ENCODE measurements around the gene PROM2.

The PROM2 gene

DNA sequence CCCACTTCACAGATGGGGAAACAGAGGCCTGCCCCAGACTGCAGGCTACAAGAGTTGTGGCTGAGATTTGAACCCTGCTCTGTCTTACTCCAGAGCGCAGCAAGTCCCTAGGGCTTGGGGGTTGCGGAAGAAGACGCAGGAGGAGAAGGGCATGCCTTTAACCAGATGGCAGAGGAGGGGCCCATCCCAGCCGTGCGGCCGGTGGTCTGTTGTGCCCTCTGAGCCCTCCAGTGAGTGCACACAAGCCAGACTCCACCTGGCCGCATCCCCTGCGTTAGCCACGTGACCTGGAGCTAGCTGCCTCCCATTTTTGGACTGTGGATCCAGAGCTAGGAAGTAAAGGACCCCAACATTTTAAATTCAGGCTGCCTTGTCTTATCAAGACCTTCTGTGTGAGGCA is 25.7 kb downstream of the PROM2 start:
- Mint-ChIP-seq H3K9me3 (no peaks in the 10 kb centered on the region), H3K27ac (no peak overlapping the region), H3K27me3 (peaks cover 6% of the 10 kb centered on the region), H3K36me3 (no peaks in the 10 kb centered on the region), H3K4me3 (no peak overlapping the region), H3K4me1 (peaks cover 3% of the 10 kb centered on the region)
- ATAC-seq (ENCODE audit: low read depth) (no peak), DNase-seq (ENCODE audit: low spot score in 2 of 2) (no peak)

GRCh38 chr2:95300450-95300849 is 26.2 kb downstream of the PROM2 start:
- peaks cover 6% of the 10 kb centered on the region for H3K27me3 Mint-ChIP-seq
- DNase-seq (ENCODE audit: low spot score in 2 of 2), result no peak
- H3K9me3 Mint-ChIP-seq, result no peaks in the 10 kb centered on the region
- H3K4me3 Mint-ChIP-seq, result no peak overlapping the region
- ATAC-seq (ENCODE audit: low read depth), result no peak
- no peaks in the 10 kb centered on the region for H3K36me3 Mint-ChIP-seq
- H3K27ac Mint-ChIP-seq, result no peak overlapping the region
- peaks cover 3% of the 10 kb centered on the region for H3K4me1 Mint-ChIP-seq

DNA sequence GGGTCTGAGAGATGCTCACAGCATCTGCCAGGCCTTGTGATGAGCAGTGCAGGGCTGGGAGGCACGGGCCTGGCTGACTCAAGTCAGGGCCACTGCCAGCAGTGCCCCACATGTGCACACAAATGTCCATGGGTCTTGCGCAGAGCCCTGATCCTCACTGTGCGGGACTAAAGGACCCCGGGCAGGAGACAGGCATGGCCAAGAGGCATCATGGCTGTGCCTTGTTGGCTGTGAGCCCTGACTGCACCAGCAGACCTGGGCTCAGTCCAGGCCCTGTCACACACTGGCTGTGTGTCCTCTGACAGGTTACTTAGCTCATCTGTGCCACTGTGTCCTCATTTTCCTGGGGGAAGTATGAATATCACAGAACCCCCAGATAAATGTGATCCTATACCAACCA is 26.9 kb downstream of the PROM2 start:
- Mint-ChIP-seq H3K4me1 (peaks cover 3% of the 10 kb centered on the region), H3K27ac (no peak overlapping the region), H3K9me3 (no peaks in the 10 kb centered on the region), H3K4me3 (no peak overlapping the region), H3K36me3 (no peaks in the 10 kb centered on the region), H3K27me3 (peaks cover 6% of the 10 kb centered on the region)
- ATAC-seq (ENCODE audit: low read depth) (no peak), DNase-seq (ENCODE audit: low spot score in 2 of 2) (no peak)

- Mint-ChIP-seq H3K36me3 (no peaks in the 10 kb centered on the region), H3K9me3 (no peaks in the 10 kb centered on the region), H3K4me3 (no peak overlapping the region), H3K4me1 (peaks cover under 1% of the 10 kb centered on the region), H3K27me3 (peaks cover under 1% of the 10 kb centered on the region), H3K27ac (no peak overlapping the region)
- DNase-seq (ENCODE audit: low spot score in 2 of 2) (no peak), ATAC-seq (ENCODE audit: low read depth) (no peak)
Observed at GRCh38 chr2:95301876-95302641, 27.8 kb downstream of the PROM2 start.

DNA sequence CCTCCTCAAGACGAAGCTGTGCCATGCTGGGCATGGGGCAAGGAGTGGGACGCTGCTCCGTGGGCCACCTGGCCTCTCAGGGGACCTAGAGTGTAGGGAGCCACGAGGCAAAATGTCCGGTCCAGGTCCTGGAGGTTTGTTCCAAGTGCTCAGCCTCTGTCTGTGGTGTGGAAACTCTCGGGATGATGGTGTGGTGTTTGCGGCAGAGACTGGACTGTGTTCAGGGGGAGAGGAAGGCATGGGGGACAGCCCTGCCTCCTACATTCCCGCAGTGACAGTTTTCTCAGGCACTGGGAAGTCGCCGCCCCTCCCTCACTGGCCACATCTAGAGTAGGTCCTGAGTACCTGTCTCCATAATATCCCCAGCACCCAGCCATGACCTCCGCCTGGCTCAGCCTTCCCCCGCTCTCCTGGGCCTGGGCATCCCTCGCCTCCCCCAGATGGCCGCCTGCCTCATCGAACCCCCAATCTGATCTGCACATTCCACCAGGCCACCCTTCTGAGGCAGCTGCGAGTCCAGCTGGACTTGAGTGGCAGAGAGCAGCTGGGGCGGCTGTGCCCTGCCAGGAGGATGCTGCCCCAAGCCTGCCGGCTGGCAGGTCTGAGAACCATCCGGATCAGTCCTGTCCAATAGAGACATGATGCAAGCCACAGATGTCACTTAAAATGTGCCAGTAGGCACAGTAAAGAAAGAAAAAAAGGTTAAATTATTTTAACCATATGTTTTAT is 29.1 kb downstream of the PROM2 start:
- no peaks in the 10 kb centered on the region for H3K9me3 Mint-ChIP-seq
- H3K4me1 Mint-ChIP-seq, result no peaks in the 10 kb centered on the region
- ATAC-seq (ENCODE audit: low read depth) (no peak), DNase-seq (ENCODE audit: low spot score in 2 of 2) (no peak)
- H3K36me3 Mint-ChIP-seq, result no peaks in the 10 kb centered on the region
- H3K4me3 Mint-ChIP-seq, result no peak overlapping the region
- H3K27me3 Mint-ChIP-seq, result peaks cover 2% of the 10 kb centered on the region
- H3K27ac Mint-ChIP-seq, result no peak overlapping the region

DNA sequence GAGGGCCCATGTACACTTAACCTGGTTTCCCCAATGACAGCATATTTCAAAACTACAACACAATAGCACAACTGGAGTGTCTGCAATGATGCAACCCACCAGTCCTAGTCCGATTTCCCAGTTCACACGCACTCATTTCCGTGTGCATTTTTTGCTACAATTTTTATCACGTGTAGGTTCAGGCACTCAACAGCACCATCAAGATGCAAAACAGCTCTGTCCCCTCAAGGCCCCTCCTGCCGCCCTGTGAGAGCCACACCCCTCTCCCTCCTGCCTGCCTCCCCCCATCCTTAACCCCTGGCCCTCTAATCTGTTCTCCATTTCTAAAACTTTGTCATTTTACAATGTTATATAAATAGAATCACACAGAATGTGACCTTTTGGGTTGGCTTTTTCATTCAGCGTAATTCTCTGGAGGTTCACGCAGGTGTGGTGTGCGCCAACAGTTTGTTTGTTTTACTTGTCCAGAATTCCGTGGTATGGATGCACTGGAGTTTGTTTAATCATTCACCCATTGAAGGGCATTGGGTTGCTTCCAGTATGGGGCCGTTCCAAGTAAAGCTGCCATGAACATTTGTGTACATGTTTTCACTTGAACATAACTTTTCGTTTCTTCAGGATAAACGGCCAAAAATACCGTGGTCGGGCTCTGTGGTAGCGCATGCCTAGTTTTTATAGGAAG is 31.3 kb downstream of the PROM2 start:
- Mint-ChIP-seq H3K9me3 (no peaks in the 10 kb centered on the region), H3K27ac (no peak overlapping the region), H3K4me1 (no peaks in the 10 kb centered on the region), H3K36me3 (no peaks in the 10 kb centered on the region), H3K27me3 (peaks cover 2% of the 10 kb centered on the region), H3K4me3 (no peak overlapping the region)
- no peak for ATAC-seq (ENCODE audit: low read depth)
- no peak for DNase-seq (ENCODE audit: low spot score in 2 of 2)

GRCh38 chr2:95306336-95306895 is 32.2 kb downstream of the PROM2 start:
- Mint-ChIP-seq H3K27ac (no peak overlapping the region), H3K4me3 (no peak overlapping the region), H3K9me3 (no peaks in the 10 kb centered on the region), H3K36me3 (no peaks in the 10 kb centered on the region), H3K4me1 (no peaks in the 10 kb centered on the region), H3K27me3 (peaks cover 2% of the 10 kb centered on the region)
- no peak for DNase-seq (ENCODE audit: low spot score in 2 of 2)
- no peak for ATAC-seq (ENCODE audit: low read depth)

DNA sequence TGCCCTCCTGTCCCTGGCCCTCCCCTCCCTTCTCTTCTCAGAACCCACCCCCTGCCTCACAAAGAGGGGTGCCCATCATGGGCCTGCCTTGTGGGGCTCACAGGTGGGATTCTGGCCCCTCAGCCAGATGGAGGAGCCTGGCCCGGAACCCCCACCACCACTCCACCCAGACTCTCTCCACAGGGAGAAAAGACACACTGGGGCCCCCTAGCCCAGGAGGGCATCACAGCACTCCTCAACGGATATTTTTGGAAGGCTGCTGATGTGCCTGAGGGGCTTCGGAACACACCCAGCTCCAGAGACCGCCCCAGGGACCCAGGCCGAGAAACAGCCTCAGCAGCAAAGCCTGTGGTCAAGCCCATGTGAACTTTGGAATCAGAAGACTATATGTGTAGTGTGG is 32.8 kb downstream of the PROM2 start:
- H3K27me3 Mint-ChIP-seq, result peaks cover 2% of the 10 kb centered on the region
- H3K36me3 Mint-ChIP-seq, result no peaks in the 10 kb centered on the region
- H3K27ac Mint-ChIP-seq, result no peak overlapping the region
- ATAC-seq (ENCODE audit: low read depth) (no peak), DNase-seq (ENCODE audit: low spot score in 2 of 2) (no peak)
- no peaks in the 10 kb centered on the region for H3K4me1 Mint-ChIP-seq
- no peaks in the 10 kb centered on the region for H3K9me3 Mint-ChIP-seq
- H3K4me3 Mint-ChIP-seq, result no peak overlapping the region

GRCh38 chr2:95307878-95308277 is 33.6 kb downstream of the PROM2 start:
- no peak for DNase-seq (ENCODE audit: low spot score in 2 of 2)
- Mint-ChIP-seq H3K27ac (no peak overlapping the region), H3K27me3 (peaks cover 2% of the 10 kb centered on the region), H3K4me3 (no peak overlapping the region), H3K4me1 (no peaks in the 10 kb centered on the region), H3K9me3 (no peaks in the 10 kb centered on the region), H3K36me3 (no peaks in the 10 kb centered on the region)
- no peak for ATAC-seq (ENCODE audit: low read depth)

- no peak overlapping the region for H3K4me3 Mint-ChIP-seq
- no peaks in the 10 kb centered on the region for H3K9me3 Mint-ChIP-seq
- no peaks in the 10 kb centered on the region for H3K4me1 Mint-ChIP-seq
- no peak for ATAC-seq (ENCODE audit: low read depth)
- H3K27me3 Mint-ChIP-seq, result peaks cover 2% of the 10 kb centered on the region
- no peaks in the 10 kb centered on the region for H3K36me3 Mint-ChIP-seq
- no peak overlapping the region for H3K27ac Mint-ChIP-seq
- no peak for DNase-seq (ENCODE audit: low spot score in 2 of 2)
Observed at GRCh38 chr2:95308426-95308990, 34.3 kb downstream of the PROM2 start.

GRCh38 chr2:95309599-95309998 is 35.4 kb downstream of the PROM2 start:
- peaks cover 7% of the 10 kb centered on the region for H3K27me3 Mint-ChIP-seq
- no peaks in the 10 kb centered on the region for H3K9me3 Mint-ChIP-seq
- ATAC-seq (ENCODE audit: low read depth) (no peak), DNase-seq (ENCODE audit: low spot score in 2 of 2) (no peak)
- H3K4me1 Mint-ChIP-seq, result no peaks in the 10 kb centered on the region
- no peaks in the 10 kb centered on the region for H3K36me3 Mint-ChIP-seq
- H3K4me3 Mint-ChIP-seq, result no peak overlapping the region
- H3K27ac Mint-ChIP-seq, result no peak overlapping the region

- DNase-seq (ENCODE audit: low spot score in 2 of 2) (no peak), ATAC-seq (ENCODE audit: low read depth) (no peak)
- Mint-ChIP-seq H3K4me3 (no peak overlapping the region), H3K9me3 (no peaks in the 10 kb centered on the region), H3K27ac (no peak overlapping the region), H3K4me1 (no peaks in the 10 kb centered on the region), H3K36me3 (no peaks in the 10 kb centered on the region), H3K27me3 (peaks cover 9% of the 10 kb centered on the region)
Observed at GRCh38 chr2:95310216-95310615, 36.0 kb downstream of the PROM2 start.

GRCh38 chr2:95310651-95311050 is 36.4 kb downstream of the PROM2 start:
- H3K9me3 Mint-ChIP-seq, result no peaks in the 10 kb centered on the region
- no peaks in the 10 kb centered on the region for H3K4me1 Mint-ChIP-seq
- H3K4me3 Mint-ChIP-seq, result no peak overlapping the region
- peaks cover 9% of the 10 kb centered on the region for H3K27me3 Mint-ChIP-seq
- no peaks in the 10 kb centered on the region for H3K36me3 Mint-ChIP-seq
- no peak overlapping the region for H3K27ac Mint-ChIP-seq
- DNase-seq (ENCODE audit: low spot score in 2 of 2), result no peak
- ATAC-seq (ENCODE audit: low read depth), result no peak

All from memory B cell (primary cell).